GM23338 (cell line): ENCODE results near the gene MLF2. TPM values are rescaled to one million over a fixed set of nuclear protein-coding genes. Genes with fewer than 3 reads are reported as not detected.

ENCODE experiments used
- ATAC-seq: fragments of 200-7000 bp; cut with Tn5 transposase; 3 replicates; pipeline ENCODE4 v1.9.1; 2020
- DNase-seq: peaks from one replicate; pipeline ENCODE4 v3.0.0-alpha.2; 2015; ENCODE audit warnings: low spot score
- H2AFZ ChIP-seq: fragments of 200-600 bp; sonication (generic); 2 replicates; pipeline ENCODE4 v1.8.0; 2016; ENCODE audit warnings: antibody characterized with exemption, mild to moderate bottlenecking, moderate library complexity
- H3F3A ChIP-seq: fragments of 200-600 bp; sonication (generic); replicated peaks from 2 replicates; pipeline ENCODE4 v1.8.0; 2017; ENCODE audit warnings: antibody characterized with exemption, mixed run types, low read depth
- H3K27ac ChIP-seq: fragments of 200-600 bp; sonication (generic); 2 replicates; pipeline ENCODE4 v1.6.1; 2016; ENCODE audit warnings: low read depth
- H3K27me3 ChIP-seq: fragments of 200-600 bp; sonication (generic); 2 replicates; pipeline ENCODE4 v1.8.0; 2016; ENCODE audit warnings: mild to moderate bottlenecking, mixed run types, moderate library complexity; ENCODE audit not compliant: insufficient read depth
- H3K36me3 ChIP-seq: fragments of 200-600 bp; sonication (generic); 2 replicates; pipeline ENCODE4 v1.8.0; 2016; ENCODE audit warnings: mild to moderate bottlenecking; ENCODE audit not compliant: insufficient read depth
- H3K4me1 ChIP-seq: fragments of 200-600 bp; sonication (generic); 2 replicates; pipeline ENCODE4 v1.8.0; 2016; ENCODE audit warnings: mild to moderate bottlenecking, moderate library complexity; ENCODE audit not compliant: insufficient read depth
- H3K4me2 ChIP-seq: fragments of 200-600 bp; sonication (generic); 2 replicates; pipeline ENCODE4 v1.7.1; 2017; ENCODE audit warnings: mixed run types
- H3K4me3 ChIP-seq: fragments of 200-600 bp; sonication (generic); 2 replicates; pipeline ENCODE4 v1.6.1; 2016; ENCODE audit warnings: mixed run types
- H3K79me2 ChIP-seq: fragments of 200-600 bp; sonication (generic); replicated peaks from 2 replicates; pipeline ENCODE4 v1.8.0; 2017; ENCODE audit warnings: mild to moderate bottlenecking; ENCODE audit not compliant: insufficient read depth
- H3K9me2 ChIP-seq: fragments of 200-600 bp; sonication (generic); 2 replicates; pipeline ENCODE4 v1.8.0; 2017; ENCODE audit not compliant: insufficient read depth
- H4K20me1 ChIP-seq: fragments of 200-600 bp; sonication (generic); replicated peaks from 2 replicates; pipeline ENCODE4 v1.8.0; 2017; ENCODE audit warnings: mild to moderate bottlenecking; ENCODE audit not compliant: insufficient read depth
- H3K27ac Mint-ChIP-seq: 2 replicates; pipeline ENCODE4 v1.8.0; 2020; ENCODE audit warnings: inconsistent platforms, mild to moderate bottlenecking, moderate library complexity, mixed read lengths
- H3K27me3 Mint-ChIP-seq: 3 replicates; pipeline ENCODE4 v1.8.0; 2022; ENCODE audit warnings: low read depth, mild to moderate bottlenecking, moderate library complexity, mixed read lengths, inconsistent platforms; ENCODE audit not compliant: insufficient read depth, poor library complexity
- H3K36me3 Mint-ChIP-seq: 3 replicates; pipeline ENCODE4 v1.8.0; 2021; ENCODE audit warnings: low read depth, mild to moderate bottlenecking, inconsistent platforms, moderate library complexity, mixed read lengths
- H3K4me1 Mint-ChIP-seq: 3 replicates; pipeline ENCODE4 v1.8.0; 2020; ENCODE audit warnings: mild to moderate bottlenecking, inconsistent platforms, mixed read lengths
- H3K4me3 Mint-ChIP-seq: 3 replicates; pipeline ENCODE4 v1.8.0; 2021; ENCODE audit warnings: moderate library complexity, mild to moderate bottlenecking, inconsistent platforms, mixed read lengths
- H3K9me3 Mint-ChIP-seq: 3 replicates; pipeline ENCODE4 v1.8.0; 2020; ENCODE audit warnings: moderate library complexity, mild to moderate bottlenecking, inconsistent platforms, mixed read lengths
- CREB1 ChIP-seq: fragments of 250-450 bp; sonication (Bioruptor Pico); IDR thresholded peaks from 2 replicates; pipeline ENCODE4 v1.5.0; 2020; ENCODE audit warnings: low read depth, mild to moderate bottlenecking, moderate library complexity
- CTCF ChIP-seq, 2 experiments: fragments of 200-600 bp in 1 of 2; sonication (generic) in 1 of 2; conservative IDR thresholded peaks; 2 replicates each; pipeline versions ENCODE4 v1.5.1 to v1.6.1; 2016 to 2017; ENCODE audit warnings: antibody characterized with exemption in 2 of 2, low read depth in 2 of 2, mild to moderate bottlenecking in 2 of 2, moderate library complexity in 1 of 2
- ETS1 ChIP-seq: IDR thresholded peaks from 2 replicates; pipeline ENCODE4 v1.6.1; 2016; ENCODE audit warnings: antibody characterized with exemption
- EZH2phosphoT487 ChIP-seq: fragments of 200-600 bp; sonication (generic); IDR thresholded peaks from one replicate; pipeline ENCODE4 v1.8.1; 2018; ENCODE audit warnings: antibody characterized with exemption; ENCODE audit not compliant: unreplicated experiment
- JUNB ChIP-seq: IDR thresholded peaks from one replicate; pipeline ENCODE4 v1.6.1; 2016; ENCODE audit warnings: antibody characterized with exemption; ENCODE audit not compliant: unreplicated experiment
- NANOG ChIP-seq: IDR thresholded peaks from 2 replicates; pipeline ENCODE4 v1.6.1; 2016; ENCODE audit warnings: antibody characterized with exemption, borderline replicate concordance
- POLR2AphosphoS5 ChIP-seq: IDR thresholded peaks from 2 replicates; pipeline ENCODE4 v1.6.1; 2016; ENCODE audit warnings: antibody characterized with exemption, low read depth
- REST ChIP-seq: IDR thresholded peaks from one replicate; pipeline ENCODE4 v1.6.1; 2018; ENCODE audit warnings: antibody characterized with exemption; ENCODE audit not compliant: unreplicated experiment
- STAT1 ChIP-seq: IDR thresholded peaks from one replicate; pipeline ENCODE4 v1.6.1; 2016; ENCODE audit warnings: antibody characterized with exemption; ENCODE audit not compliant: unreplicated experiment
- ZNF331 ChIP-seq: fragments of 250-450 bp; sonication (Bioruptor Pico); IDR thresholded peaks from 2 replicates; pipeline ENCODE4 v1.5.0; 2020; ENCODE audit warnings: low read depth, mild to moderate bottlenecking, moderate library complexity
- polyA plus RNA-seq: library from polyadenylated mRNA; unstranded; fragments of >200 nt; fragmentation: Nextera tagmentation; extraction: Ambion mirVana; gene quantifications from 2 replicates; pipeline ENCODE4 v1.2.1, GENCODE V29; 2016
- total RNA-seq: library from RNA; depleted of rRNA; stranded (reverse); fragments of >200 nt; shearing (Covaris generic); gene quantifications from 2 replicates; pipeline ENCODE4 v1.2.3, GENCODE V29; 2014

The MLF2 gene
- total and polyA plus RNA-seq, 2 experiments from 2014 or later: 280 to 289 TPM

- no peak for TF ChIP-seq REST
- TF ChIP-seq ZNF331 (CRISPR knock-in tag): no peak
- TF ChIP-seq JUNB: no peak
- TF ChIP-seq EZH2phosphoT487: no peak
- no peak for TF ChIP-seq NANOG
- no peak for TF ChIP-seq ETS1
Observed at GRCh38 chr12:6767353-6768319, 14.7 kb upstream of the MLF2 start (continued).

GRCh38 chr12:6766651-6767349 is 13.9 kb upstream of the MLF2 start:
- Mint-ChIP-seq H3K4me3 (peak overlapping the region; percentile 89), H3K9me3 (no peaks in the 10 kb centered on the region; the same call in 1 of the 3 replicates), H3K27ac (peak overlapping the region; percentile 62), H3K4me1 (peaks cover 67% of the 10 kb centered on the region), H3K27me3 (peaks cover 34% of the 10 kb centered on the region), H3K36me3 (peaks cover 18% of the 10 kb centered on the region)
- Histone ChIP-seq H3F3A (peaks cover 41% of the 10 kb centered on the region), H3K4me1 (peaks cover 44% of the 10 kb centered on the region), H2AFZ (no peak overlapping the region), H4K20me1 (peaks cover 19% of the 10 kb centered on the region), H3K4me3 (peak overlapping the region; percentile 98), H3K4me2 (peak overlapping the region; percentile 99), H3K36me3 (no peaks in the 10 kb centered on the region), H3K9me2 (peaks cover 12% of the 10 kb centered on the region), H3K79me2 (peaks cover 20% of the 10 kb centered on the region), H3K27ac (peak overlapping the region; percentile 89; the same call in 1 of the 2 replicates), H3K27me3 (peaks cover 17% of the 10 kb centered on the region; the same call in 1 of the 2 replicates)
- DNase-seq (peak; percentile 93), ATAC-seq (peak; percentile 22)
- peak; percentile 63; the same call in 1 of the 2 replicates for TF ChIP-seq POLR2AphosphoS5
- 0 out of 2 replicates have a peak, but pooled peaks have one; percentile 42 for TF ChIP-seq CREB1 (CRISPR knock-in tag)
- peak; percentile 47 to 70 for TF ChIP-seq CTCF (conservative IDR thresholded peaks at IDR 0.05; ENCODE audit: low read depth in 2 of 2)
- TF ChIP-seq REST: no peak
- no peak for TF ChIP-seq STAT1
